Activated naive CD8-positive, alpha-beta T cell treated with anti-CD3 and anti-CD28 coated beads, Interleukin-2, amount 10 ng/mL, durations not matched to agents 7 days and 5 days (primary cell): ENCODE measurements around the gene POU2AF3. TPM values are rescaled to one million over a fixed set of nuclear protein-coding genes. Genes with fewer than 3 reads are reported as not detected.

Experiments
- ATAC-seq: fragments of 150-1000 bp; cut with Tn5 transposase; one replicate; pipeline ENCODE4 v1.10.0; 2021; ENCODE audit warnings: low read depth, moderate library complexity
- POLR2A ChIA-PET: fragments of 350-600 bp; sonication (Branson Sonifier 250); formaldehyde crosslinking; loops from one replicate; lab custom pipeline; 2021; ENCODE audit warnings: antibody characterized with exemption; lab: Charles Lee
- DNase-seq: peaks from one replicate; pipeline ENCODE4 v3.0.0; 2021
- H3K27ac Mint-ChIP-seq: one replicate; pipeline ENCODE4 v1.8.0; 2022; ENCODE audit warnings: mild to moderate bottlenecking, mixed read lengths
- H3K27me3 Mint-ChIP-seq: one replicate; pipeline ENCODE4 v1.8.0; 2022; ENCODE audit warnings: mild to moderate bottlenecking, moderate library complexity, mixed read lengths
- H3K36me3 Mint-ChIP-seq: one replicate; pipeline ENCODE4 v1.8.0; 2021; ENCODE audit warnings: mild to moderate bottlenecking, mixed read lengths
- H3K4me1 Mint-ChIP-seq: one replicate; pipeline ENCODE4 v1.8.0; 2021; ENCODE audit warnings: mixed read lengths
- H3K4me3 Mint-ChIP-seq: one replicate; pipeline ENCODE4 v1.8.0; 2022; ENCODE audit warnings: mild to moderate bottlenecking, moderate library complexity, mixed read lengths
- H3K9me3 Mint-ChIP-seq: one replicate; pipeline ENCODE4 v1.8.0; 2021; ENCODE audit warnings: mixed read lengths
- microRNA-seq: library from miRNA; unstranded; fragments of <30 nt; microRNA quantifications from one replicate; pipeline ENCODE4 v1.2.0, GENCODE V29; 2022
- total RNA-seq, 2 experiments: library from RNA; stranded (reverse); gene quantifications; one replicate each; pipeline ENCODE4 v1.2.3, GENCODE V29; 2021

The POU2AF3 gene
- total RNA-seq, 2 experiments from 2014 or later, result not detected

GRCh38 chr11:111354601-111354891 lies 56.2 kb downstream of the POU2AF3 start:
- DNase-seq (no peak), ATAC-seq (no peak)
- H3K27me3 Mint-ChIP-seq, result peaks cover 7% of the 10 kb centered on the region
- no peak overlapping the region for H3K27ac Mint-ChIP-seq
- peaks cover 2% of the 10 kb centered on the region for H3K36me3 Mint-ChIP-seq
- POLR2A ChIA-PET, result no interaction called here
- peaks cover 2% of the 10 kb centered on the region for H3K4me1 Mint-ChIP-seq
- no peaks in the 10 kb centered on the region for H3K9me3 Mint-ChIP-seq
- no peak overlapping the region for H3K4me3 Mint-ChIP-seq

GRCh38 chr11:111355101-111355500 lies 56.8 kb downstream of the POU2AF3 start:
- Mint-ChIP-seq H3K27me3 (peaks cover 3% of the 10 kb centered on the region), H3K4me3 (no peak overlapping the region), H3K36me3 (peaks cover 2% of the 10 kb centered on the region), H3K27ac (no peak overlapping the region), H3K4me1 (peaks cover 4% of the 10 kb centered on the region), H3K9me3 (no peaks in the 10 kb centered on the region)
- DNase-seq, result no peak
- POLR2A ChIA-PET, result no interaction called here
- ATAC-seq, result no peak

GRCh38 chr11:111355956-111356659 lies 57.8 kb downstream of the POU2AF3 start:
- Mint-ChIP-seq H3K36me3 (peaks cover 4% of the 10 kb centered on the region), H3K9me3 (no peaks in the 10 kb centered on the region), H3K27me3 (peaks cover 3% of the 10 kb centered on the region), H3K4me3 (no peak overlapping the region), H3K4me1 (peaks cover 4% of the 10 kb centered on the region), H3K27ac (no peak overlapping the region)
- POLR2A ChIA-PET, result no interaction called here
- no peak for DNase-seq
- no peak for ATAC-seq

- peaks cover 4% of the 10 kb centered on the region for H3K36me3 Mint-ChIP-seq
- H3K4me3 Mint-ChIP-seq, result no peak overlapping the region
Measured at GRCh38 chr11:111356660-111357048, 58.3 kb downstream of the POU2AF3 start.

GRCh38 chr11:111357150-111358037 lies 59.0 kb downstream of the POU2AF3 start:
- Mint-ChIP-seq H3K4me1 (peaks cover 5% of the 10 kb centered on the region), H3K36me3 (peaks cover 5% of the 10 kb centered on the region), H3K4me3 (no peak overlapping the region), H3K9me3 (no peaks in the 10 kb centered on the region), H3K27me3 (no peaks in the 10 kb centered on the region), H3K27ac (no peak overlapping the region)
- DNase-seq, result no peak
- ATAC-seq, result no peak
- POLR2A ChIA-PET, result no interaction called here

More at GRCh38 chr11:111356660-111357048, 58.3 kb downstream of the POU2AF3 start:
- ATAC-seq (no peak), DNase-seq (no peak)
- POLR2A ChIA-PET, result no interaction called here
- H3K27ac Mint-ChIP-seq, result no peak overlapping the region
- peaks cover 4% of the 10 kb centered on the region for H3K4me1 Mint-ChIP-seq
- H3K9me3 Mint-ChIP-seq, result no peaks in the 10 kb centered on the region
- H3K27me3 Mint-ChIP-seq, result no peaks in the 10 kb centered on the region

Small RNAs within 50 kb of the gene (microRNA-seq; reads per million reads assigned to microRNA genes)
- not detected for gene MIR4491

Other genes with a start within 250 kb of the POU2AF3 start
- not detected for gene POU2AF2, start 52.8 kb upstream of the POU2AF3 start, total RNA-seq
- 1 to 10 TPM; 1.9 to 2.1 TPM for gene POU2AF1, start 80.7 kb downstream of the POU2AF3 start, total RNA-seq
- under 1 TPM in 1 of 2 experiments, not detected in 1; 0.31 TPM for gene BTG4, start 213.8 kb downstream of the POU2AF3 start, total RNA-seq
- not detected for gene HOATZ, start 216.2 kb downstream of the POU2AF3 start, total RNA-seq
- gene LAYN, start 242.2 kb downstream of the POU2AF3 start, total RNA-seq, result 10 to 100 TPM; 24.0 to 27.0 TPM